Psoas muscle (tissue), 8 donors: ENCODE data around the gene IFRD2. TPM values are rescaled to one million over a fixed set of nuclear protein-coding genes. Genes with fewer than 3 reads are reported as not detected.

Experiments
- ATAC-seq, 4 donors: fragments of 200-7000 bp; cut with Tn5 transposase; one replicate each; pipeline ENCODE4 v1.9.1; 2020; ENCODE audit warnings: moderate library complexity in 3 of 4, mild to moderate bottlenecking in 2 of 4
- DNase-seq, 2 donors: peaks; one replicate each; pipeline ENCODE4 v3.0.0-alpha.2; 2020
- H3K27ac ChIP-seq: fragments of 200-600 bp; one replicate; pipeline ENCODE4 v1.8.0; 2022
- H3K27me3 ChIP-seq, 3 donors: fragments of 200-600 bp in 1 of 3; one replicate each; pipeline versions ENCODE4 v1.6.1 to v1.8.0; 2013 to 2022; ENCODE audit warnings: low read length in 2 of 3, mild to moderate bottlenecking in 2 of 3, moderate library complexity in 1 of 3; ENCODE audit not compliant: insufficient read depth in 3 of 3
- H3K36me3 ChIP-seq, 2 donors: fragments of 200-600 bp in 1 of 2; one replicate each; pipeline versions ENCODE4 v1.6.1 to v1.8.0; 2013 to 2022; ENCODE audit warnings: low read depth in 1 of 2, mild to moderate bottlenecking in 1 of 2, moderate library complexity in 1 of 2; ENCODE audit not compliant: insufficient read depth in 1 of 2
- H3K4me1 ChIP-seq: fragments of 200-600 bp; one replicate; pipeline ENCODE4 v1.8.0; 2022
- H3K4me3 ChIP-seq: fragments of 200-600 bp; one replicate; pipeline ENCODE4 v1.8.0; 2022; ENCODE audit warnings: mild to moderate bottlenecking
- H3K9me3 ChIP-seq: fragments of 200-600 bp; one replicate; pipeline ENCODE4 v1.8.0; 2022
- WGBS, 3 donors: extraction: QIAGEN DNeasy Blood & Tissue Kit; methylation state at CpG; one replicate each; pipeline versions ENCODE4 v1.1.6 to v1.1.7; 2013; 5-methylcytosine and 5-hydroxymethylcytosine counted together
- intact Hi-C, 2 donors: fragments of 100-400 bp; cut with DNase I; formaldehyde crosslinking; loops; one replicate each; pipeline versions ENCODE4 v1.11.0 to v1.14.2; 2022
- polyA plus RNA-seq, 3 donors: library from polyadenylated mRNA; stranded (reverse); fragments of 200-250 nt; gene quantifications; one replicate each; pipeline ENCODE4 v1.2.3, GENCODE V29; 2013
- total RNA-seq, 4 donors: library from RNA; stranded (reverse); fragmentation: NEBNext Ultra II Directional in 2 of 4; extraction: Animal tissue kit (Norgen Biotek cat#: 25700) in 2 of 4; gene quantifications; one replicate each; pipeline versions ENCODE4 v1.2.1 to v1.2.4, GENCODE V29; 2021 to 2023
- TF ChIP-seq, protein P1 (sequence below): fragments of 200-600 bp; IDR thresholded peaks from one replicate; pipeline ENCODE4 v1.8.0; 2022; ENCODE audit warnings: antibody characterized with exemption
- donor health status: healthy with polysubstance abuse.
- donor health status: DM: no; HTN: no; CAD: no; lungs with moderate emphysema.
- donor health status: Bipolar disorder and iron deficiency.
- donor health status: healthy.
- donor health status: DM: yes; HTN: yes; CAD: no.
- donor health status: DM: no; HTN: no; CAD: no.
- donor health status: DM: no; HTN: no; CAD: no.
- donor health status: DM: yes; HTN: yes; CAD: no.

Gene IFRD2
- total and polyA plus RNA-seq, 7 donors: 77.2 to 175 (median 130) TPM

DNA sequence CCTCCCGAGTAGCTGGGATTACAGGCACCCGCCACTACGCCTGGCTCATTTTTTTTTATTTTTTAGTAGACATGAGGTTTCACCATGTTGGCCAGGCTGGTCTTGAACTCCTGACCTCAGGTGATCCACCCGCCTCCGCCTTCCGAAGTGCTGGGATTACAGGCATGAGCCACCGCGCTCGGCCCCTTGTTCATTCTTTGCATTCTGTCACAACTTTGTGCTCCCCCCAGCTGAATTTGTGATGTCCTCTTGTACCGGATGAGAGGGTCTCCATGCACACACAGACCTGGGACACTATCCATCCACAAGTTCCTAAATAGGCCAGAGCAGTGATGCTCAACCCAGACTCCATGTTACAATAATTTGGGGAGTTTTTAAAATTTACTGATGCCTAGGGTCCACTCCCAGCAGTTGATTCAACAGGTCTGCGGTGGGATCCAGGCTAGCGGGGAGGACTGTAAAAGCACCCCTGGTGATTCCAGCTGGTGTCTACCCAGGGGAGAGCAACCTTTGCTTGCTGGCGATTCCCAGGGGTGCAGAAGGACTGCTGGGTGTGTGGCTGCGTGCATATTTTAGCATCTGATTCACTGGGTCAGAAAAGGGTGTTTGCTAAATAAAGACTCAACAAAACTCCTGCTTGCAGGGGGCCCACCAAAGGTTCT is 47.4 kb upstream of the IFRD2 start:
- Histone ChIP-seq H3K27me3 (no peaks in the 10 kb centered on the region), H3K9me3 (no peaks in the 10 kb centered on the region), H3K4me3 (peak overlapping the region; percentile 93), H3K36me3 (no peaks in the 10 kb centered on the region), H3K4me1 (peaks cover 37% of the 10 kb centered on the region), H3K27ac (peak overlapping the region; percentile 95)
- intact Hi-C loops: no loop called here
- DNase-seq: no peak
- WGBS, 3 donors: 87 to 92% (median 89%) methylated on average over 14 of the region's 14 CpGs
- ATAC-seq: no peak
- TF ChIP-seq, protein P1, sequence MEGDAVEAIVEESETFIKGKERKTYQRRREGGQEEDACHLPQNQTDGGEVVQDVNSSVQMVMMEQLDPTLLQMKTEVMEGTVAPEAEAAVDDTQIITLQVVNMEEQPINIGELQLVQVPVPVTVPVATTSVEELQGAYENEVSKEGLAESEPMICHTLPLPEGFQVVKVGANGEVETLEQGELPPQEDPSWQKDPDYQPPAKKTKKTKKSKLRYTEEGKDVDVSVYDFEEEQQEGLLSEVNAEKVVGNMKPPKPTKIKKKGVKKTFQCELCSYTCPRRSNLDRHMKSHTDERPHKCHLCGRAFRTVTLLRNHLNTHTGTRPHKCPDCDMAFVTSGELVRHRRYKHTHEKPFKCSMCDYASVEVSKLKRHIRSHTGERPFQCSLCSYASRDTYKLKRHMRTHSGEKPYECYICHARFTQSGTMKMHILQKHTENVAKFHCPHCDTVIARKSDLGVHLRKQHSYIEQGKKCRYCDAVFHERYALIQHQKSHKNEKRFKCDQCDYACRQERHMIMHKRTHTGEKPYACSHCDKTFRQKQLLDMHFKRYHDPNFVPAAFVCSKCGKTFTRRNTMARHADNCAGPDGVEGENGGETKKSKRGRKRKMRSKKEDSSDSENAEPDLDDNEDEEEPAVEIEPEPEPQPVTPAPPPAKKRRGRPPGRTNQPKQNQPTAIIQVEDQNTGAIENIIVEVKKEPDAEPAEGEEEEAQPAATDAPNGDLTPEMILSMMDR: no peak

DNA sequence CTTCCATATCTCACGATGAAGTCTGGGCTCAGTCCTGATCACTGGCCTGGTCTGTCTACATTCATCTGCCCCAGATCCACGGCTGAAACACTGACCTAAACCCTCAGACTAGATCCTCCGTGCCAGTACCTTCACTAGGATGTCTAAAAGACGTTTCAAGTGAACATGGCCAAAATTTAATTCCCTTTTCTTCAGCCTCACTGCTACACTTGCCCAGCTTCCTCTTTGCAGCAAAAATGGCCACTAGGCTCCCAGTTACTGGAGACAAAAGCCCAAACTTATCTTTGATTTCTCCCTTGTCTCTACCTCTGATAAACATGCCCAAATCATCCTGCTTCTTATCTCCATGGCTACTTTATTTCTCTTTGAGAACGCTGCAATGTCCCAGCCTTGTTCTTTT is 46.7 kb upstream of the IFRD2 start:
- H3K27me3 ChIP-seq: no peaks in the 10 kb centered on the region
- intact Hi-C loops: no loop called here

DNA sequence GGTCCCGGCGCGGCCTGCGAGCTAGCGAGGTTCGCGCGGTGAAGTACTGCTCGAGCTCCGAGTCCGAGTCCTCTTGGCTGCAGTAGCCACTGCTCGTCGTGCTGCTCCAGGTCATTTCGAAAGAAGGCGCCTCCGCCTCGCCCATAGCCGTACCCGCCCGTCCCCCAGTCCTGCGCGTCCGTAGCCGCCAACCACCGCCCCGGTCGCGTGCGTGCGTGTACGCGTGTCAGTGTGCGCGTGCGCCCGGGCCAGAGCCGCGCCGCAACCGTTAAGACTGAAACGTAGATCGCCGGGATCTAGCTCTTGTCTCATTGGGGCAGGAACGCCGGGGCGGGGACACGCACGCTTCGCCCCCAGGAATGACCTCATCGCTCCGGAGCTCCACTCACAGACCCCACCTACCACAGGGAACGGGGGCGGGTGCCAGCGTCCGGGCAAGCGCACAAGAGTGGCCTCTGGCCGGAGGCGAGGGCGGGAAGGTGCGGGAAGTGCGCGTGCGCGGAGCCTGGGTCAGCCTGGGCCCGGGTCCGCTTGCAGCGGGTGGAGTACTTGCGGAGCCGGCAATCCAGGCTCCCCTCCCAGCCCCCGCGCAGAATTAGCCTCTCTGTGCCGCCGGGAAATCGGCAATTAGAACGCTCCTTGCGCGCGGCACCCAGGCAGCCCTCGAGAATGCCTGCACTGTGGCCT is 45.1 kb upstream of the IFRD2 start:
- intact Hi-C loops: no loop called here
- H3K4me3 ChIP-seq: peak overlapping the region; percentile 93
- ATAC-seq: peak; percentile 88 to 93 (median 90)
- DNase-seq: peak; percentile 100
- TF ChIP-seq, protein P1: no peak
- WGBS, 3 donors: 0% methylated on average over 72 to 79 of the region's 79 CpGs
- H3K9me3 ChIP-seq: no peaks in the 10 kb centered on the region
- H3K4me1 ChIP-seq: peaks cover 50% of the 10 kb centered on the region
- H3K27me3 ChIP-seq: no peaks in the 10 kb centered on the region
- peak overlapping the region; percentile 95 for H3K27ac ChIP-seq
- peaks cover 0 to 6% of the 10 kb centered on the region in 2 donors for H3K36me3 ChIP-seq

More for the DNA sequence above, 46.7 kb upstream of the IFRD2 start:
- TF ChIP-seq, protein P1: no peak
- Histone ChIP-seq H3K9me3 (no peaks in the 10 kb centered on the region), H3K36me3 (no peaks in the 10 kb centered on the region), H3K4me1 (peaks cover 43% of the 10 kb centered on the region), H3K27ac (peak overlapping the region; percentile 95), H3K4me3 (peak overlapping the region; percentile 93)
- WGBS, 3 donors: 71 to 80% (median 74%) methylated on average over 5 of the region's 5 CpGs
- DNase-seq (no peak), ATAC-seq (no peak)

DNA sequence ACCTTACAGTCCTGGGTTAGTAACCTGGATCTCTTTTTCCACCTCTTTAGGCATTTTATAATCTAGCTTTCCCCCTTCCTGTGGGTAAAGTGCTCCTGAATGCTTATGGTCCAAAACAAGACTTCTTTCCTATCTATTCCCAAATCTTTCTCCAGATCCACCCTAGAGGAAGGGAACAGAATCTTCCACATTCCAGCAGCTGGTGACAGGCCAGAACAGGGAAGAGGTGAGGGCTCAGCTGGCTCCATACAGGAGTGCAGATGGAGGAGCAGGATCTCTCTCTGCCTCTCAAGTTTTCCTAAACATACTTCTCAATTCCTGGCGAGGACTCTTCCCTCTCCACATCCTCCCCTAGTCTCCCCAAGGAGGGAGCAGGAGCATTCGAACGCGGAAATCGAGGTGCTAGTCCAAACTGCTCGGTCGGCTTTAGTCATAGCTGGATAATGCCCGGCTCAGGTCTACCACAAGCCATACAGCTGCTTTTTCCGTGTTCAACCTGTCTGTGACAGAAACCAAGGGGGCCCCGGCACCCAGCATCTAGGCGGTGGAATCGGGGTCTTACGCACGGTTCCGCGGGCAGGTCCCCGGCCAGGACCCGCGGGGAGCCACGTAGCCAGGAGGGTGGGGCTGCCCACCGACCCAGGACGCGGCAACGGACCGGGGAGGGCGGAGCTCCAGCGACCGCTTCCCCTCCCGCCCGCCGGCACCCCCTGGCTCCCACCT is 44.4 kb upstream of the IFRD2 start:
- H3K27ac ChIP-seq: peak overlapping the region; percentile 95
- H3K4me1 ChIP-seq: peaks cover 50% of the 10 kb centered on the region
- DNase-seq: no peak
- H3K36me3 ChIP-seq: peaks cover 0 to 13% of the 10 kb centered on the region in 2 donors
- H3K27me3 ChIP-seq: no peaks in the 10 kb centered on the region
- WGBS, 3 donors: 1% methylated on average over 23 to 31 of the region's 31 CpGs
- peak overlapping the region; percentile 93 for H3K4me3 ChIP-seq
- ATAC-seq: peak; percentile 0 to 8 (median 0)
- intact Hi-C loops: no loop called here
- TF ChIP-seq, protein P1: no peak
- no peaks in the 10 kb centered on the region for H3K9me3 ChIP-seq
